ENCODE measurements around the gene LSAMP.

DNA sequence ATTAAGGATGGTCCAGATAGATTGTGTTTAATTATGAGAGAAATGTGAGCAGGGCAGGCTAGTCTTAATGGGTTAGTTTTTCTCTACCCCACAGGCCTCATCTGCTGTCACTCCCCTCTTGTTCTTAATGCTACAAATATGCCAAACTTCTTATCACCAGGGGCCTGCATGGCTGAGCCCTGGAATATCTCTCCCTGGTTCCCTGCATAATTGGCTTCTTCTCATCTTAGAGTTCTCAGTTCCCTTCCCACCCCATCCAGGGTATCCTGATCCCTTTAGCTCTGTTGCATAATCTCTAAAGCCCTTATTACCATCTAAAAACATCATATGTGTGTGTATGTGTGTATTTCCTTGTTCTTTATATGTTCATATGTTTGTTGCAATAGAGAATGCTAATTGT, 279.6 kb downstream of the LSAMP start:
- TF ChIP-seq, protein P1, sequence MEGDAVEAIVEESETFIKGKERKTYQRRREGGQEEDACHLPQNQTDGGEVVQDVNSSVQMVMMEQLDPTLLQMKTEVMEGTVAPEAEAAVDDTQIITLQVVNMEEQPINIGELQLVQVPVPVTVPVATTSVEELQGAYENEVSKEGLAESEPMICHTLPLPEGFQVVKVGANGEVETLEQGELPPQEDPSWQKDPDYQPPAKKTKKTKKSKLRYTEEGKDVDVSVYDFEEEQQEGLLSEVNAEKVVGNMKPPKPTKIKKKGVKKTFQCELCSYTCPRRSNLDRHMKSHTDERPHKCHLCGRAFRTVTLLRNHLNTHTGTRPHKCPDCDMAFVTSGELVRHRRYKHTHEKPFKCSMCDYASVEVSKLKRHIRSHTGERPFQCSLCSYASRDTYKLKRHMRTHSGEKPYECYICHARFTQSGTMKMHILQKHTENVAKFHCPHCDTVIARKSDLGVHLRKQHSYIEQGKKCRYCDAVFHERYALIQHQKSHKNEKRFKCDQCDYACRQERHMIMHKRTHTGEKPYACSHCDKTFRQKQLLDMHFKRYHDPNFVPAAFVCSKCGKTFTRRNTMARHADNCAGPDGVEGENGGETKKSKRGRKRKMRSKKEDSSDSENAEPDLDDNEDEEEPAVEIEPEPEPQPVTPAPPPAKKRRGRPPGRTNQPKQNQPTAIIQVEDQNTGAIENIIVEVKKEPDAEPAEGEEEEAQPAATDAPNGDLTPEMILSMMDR (IDR thresholded peaks at IDR 0.05): no peak
- TF ChIP-seq POLR2A (IDR thresholded peaks at IDR 0.05): no peak

All from esophagus squamous epithelium (tissue), 4 donors.